ENCODE measurements around the gene MAGI2.

MAGI2 gene

GRCh38 chr7:79180533-79180932 is 272.9 kb downstream of the MAGI2 start:
- H2AFZ ChIP-seq (ENCODE audit: low read length): no peak overlapping the region
- no peaks in the 10 kb centered on the region for H3K9me2 ChIP-seq (replicated peaks; ENCODE audit: low read depth, low read length)
- TF ChIP-seq, protein P1, sequence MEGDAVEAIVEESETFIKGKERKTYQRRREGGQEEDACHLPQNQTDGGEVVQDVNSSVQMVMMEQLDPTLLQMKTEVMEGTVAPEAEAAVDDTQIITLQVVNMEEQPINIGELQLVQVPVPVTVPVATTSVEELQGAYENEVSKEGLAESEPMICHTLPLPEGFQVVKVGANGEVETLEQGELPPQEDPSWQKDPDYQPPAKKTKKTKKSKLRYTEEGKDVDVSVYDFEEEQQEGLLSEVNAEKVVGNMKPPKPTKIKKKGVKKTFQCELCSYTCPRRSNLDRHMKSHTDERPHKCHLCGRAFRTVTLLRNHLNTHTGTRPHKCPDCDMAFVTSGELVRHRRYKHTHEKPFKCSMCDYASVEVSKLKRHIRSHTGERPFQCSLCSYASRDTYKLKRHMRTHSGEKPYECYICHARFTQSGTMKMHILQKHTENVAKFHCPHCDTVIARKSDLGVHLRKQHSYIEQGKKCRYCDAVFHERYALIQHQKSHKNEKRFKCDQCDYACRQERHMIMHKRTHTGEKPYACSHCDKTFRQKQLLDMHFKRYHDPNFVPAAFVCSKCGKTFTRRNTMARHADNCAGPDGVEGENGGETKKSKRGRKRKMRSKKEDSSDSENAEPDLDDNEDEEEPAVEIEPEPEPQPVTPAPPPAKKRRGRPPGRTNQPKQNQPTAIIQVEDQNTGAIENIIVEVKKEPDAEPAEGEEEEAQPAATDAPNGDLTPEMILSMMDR (conservative IDR thresholded peaks at IDR 0.05; ENCODE audit: low read length): no peak
- TF ChIP-seq EZH2phosphoT487 (IDR thresholded peaks at IDR 0.05; ENCODE audit: borderline replicate concordance): no peak
- no peaks in the 10 kb centered on the region for H3K4me1 ChIP-seq (ENCODE audit: insufficient read depth, low read length, poor library complexity, severe bottlenecking)
- H3F3A ChIP-seq (ENCODE audit: low read depth): no peaks in the 10 kb centered on the region
- H3K79me2 ChIP-seq (ENCODE audit: insufficient read depth, low read length): no peaks in the 10 kb centered on the region
- H3K9ac ChIP-seq (ENCODE audit: low read depth, low read length, poor library complexity, severe bottlenecking): no peak overlapping the region
- H3K27me3 ChIP-seq (ENCODE audit: insufficient read depth, low read length, poor library complexity, severe bottlenecking): no peaks in the 10 kb centered on the region
- no peaks in the 10 kb centered on the region for H3K9me3 ChIP-seq (ENCODE audit: insufficient read depth, low read depth, low read length)
- no peaks in the 10 kb centered on the region for H4K20me1 ChIP-seq (ENCODE audit: insufficient read depth, low read length, poor library complexity, severe bottlenecking)
- no peak overlapping the region for H3K4me3 ChIP-seq (ENCODE audit: low read length, poor library complexity, severe bottlenecking)
- no peaks in the 10 kb centered on the region for H3K36me3 ChIP-seq (ENCODE audit: insufficient read depth, low read length)
- no peak overlapping the region for H3K4me2 ChIP-seq (ENCODE audit: low read depth, low read length, poor library complexity, severe bottlenecking)

- no peak overlapping the region for H3K9ac ChIP-seq (ENCODE audit: low read depth, low read length, poor library complexity, severe bottlenecking)
- H2AFZ ChIP-seq (ENCODE audit: low read length): no peak overlapping the region
- no peaks in the 10 kb centered on the region for H3K36me3 ChIP-seq (ENCODE audit: insufficient read depth, low read length)
- no peaks in the 10 kb centered on the region for H4K20me1 ChIP-seq (ENCODE audit: insufficient read depth, low read length, poor library complexity, severe bottlenecking)
- no peak overlapping the region for H3K4me3 ChIP-seq (ENCODE audit: low read length, poor library complexity, severe bottlenecking)
- H3K9me2 ChIP-seq (replicated peaks; ENCODE audit: low read depth, low read length): no peaks in the 10 kb centered on the region
- no peaks in the 10 kb centered on the region for H3K9me3 ChIP-seq (ENCODE audit: insufficient read depth, low read depth, low read length)
- no peak overlapping the region for H3K4me2 ChIP-seq (ENCODE audit: low read depth, low read length, poor library complexity, severe bottlenecking)
- H3F3A ChIP-seq (ENCODE audit: low read depth): no peaks in the 10 kb centered on the region
- H3K27me3 ChIP-seq (ENCODE audit: insufficient read depth, low read length, poor library complexity, severe bottlenecking): no peaks in the 10 kb centered on the region
- H3K4me1 ChIP-seq (ENCODE audit: insufficient read depth, low read length, poor library complexity, severe bottlenecking): no peaks in the 10 kb centered on the region
- H3K79me2 ChIP-seq (ENCODE audit: insufficient read depth, low read length): no peaks in the 10 kb centered on the region
- no peak for TF ChIP-seq EZH2phosphoT487 (IDR thresholded peaks at IDR 0.05; ENCODE audit: borderline replicate concordance)
- TF ChIP-seq, protein P1 (conservative IDR thresholded peaks at IDR 0.05; ENCODE audit: low read length): peak; percentile 72
Observed at GRCh38 chr7:79176859-79177477, 276.5 kb downstream of the MAGI2 start.

GRCh38 chr7:79175374-79175773 is 278.1 kb downstream of the MAGI2 start:
- Histone ChIP-seq H3K36me3 (ENCODE audit: insufficient read depth, low read length) (no peaks in the 10 kb centered on the region), H3K9me3 (ENCODE audit: insufficient read depth, low read depth, low read length) (no peaks in the 10 kb centered on the region), H3K4me3 (ENCODE audit: low read length, poor library complexity, severe bottlenecking) (no peak overlapping the region), H3F3A (ENCODE audit: low read depth) (no peaks in the 10 kb centered on the region), H3K4me2 (ENCODE audit: low read depth, low read length, poor library complexity, severe bottlenecking) (no peak overlapping the region), H3K27me3 (ENCODE audit: insufficient read depth, low read length, poor library complexity, severe bottlenecking) (no peaks in the 10 kb centered on the region), H3K9ac (ENCODE audit: low read depth, low read length, poor library complexity, severe bottlenecking) (no peak overlapping the region), H3K9me2 (replicated peaks; ENCODE audit: low read depth, low read length) (no peaks in the 10 kb centered on the region), H3K79me2 (ENCODE audit: insufficient read depth, low read length) (no peaks in the 10 kb centered on the region), H2AFZ (ENCODE audit: low read length) (no peak overlapping the region), H3K4me1 (ENCODE audit: insufficient read depth, low read length, poor library complexity, severe bottlenecking) (no peaks in the 10 kb centered on the region), H4K20me1 (ENCODE audit: insufficient read depth, low read length, poor library complexity, severe bottlenecking) (no peaks in the 10 kb centered on the region)
- no peak for TF ChIP-seq EZH2phosphoT487 (IDR thresholded peaks at IDR 0.05; ENCODE audit: borderline replicate concordance)
- TF ChIP-seq, protein P1 (conservative IDR thresholded peaks at IDR 0.05; ENCODE audit: low read length): no peak

All from Loucy (cell line).